Kidney capillary endothelial cell (primary cell): Measurements from ENCODE around the gene NPPC.
"Not testable (repeated sequence)": the region's sequence is repeated elsewhere in the genome, so short reads cannot be mapped to it uniquely, and the experiment has no call there.

ENCODE experiments used
- DNase-seq: peaks from one replicate; pipeline ENCODE4 v3.0.0-alpha.2; 2018; ENCODE audit warnings: low spot score

NPPC gene

GRCh38 chr2:231926180-231926741, at the start of gene NPPC:
Gene NPPC, minus strand, starts transcription at chr2:231926396. Its CDS starts 147 bp downstream, at chr2:231926249.
- peak; percentile 40 for DNase-seq

- DNase-seq = no peak
Measured at GRCh38 chr2:231975001-231975400, 48.8 kb upstream of the NPPC start.

- no peak for DNase-seq
Measured at GRCh38 chr2:231970461-231970860, 44.3 kb upstream of the NPPC start.

GRCh38 chr2:231968820-231969219, 42.6 kb upstream of the NPPC start:
- no peak for DNase-seq

- no peak for DNase-seq
Measured at GRCh38 chr2:231966886-231967285, 40.7 kb upstream of the NPPC start.

- no peak for DNase-seq
Measured at GRCh38 chr2:231965102-231965501, 38.9 kb upstream of the NPPC start.

GRCh38 chr2:231961349-231962166, 35.4 kb upstream of the NPPC start, which contains the start of gene DIS3L2:
Gene DIS3L2, plus strand, starts transcription at chr2:231961713. Its CDS starts 53,215 bp downstream, at chr2:232014928.
- peak; percentile 85 for DNase-seq

- no peak for DNase-seq
Measured at GRCh38 chr2:231960810-231961348, 34.7 kb upstream of the NPPC start.

- DNase-seq = no peak
Measured at GRCh38 chr2:231957913-231958763, 31.9 kb upstream of the NPPC start.

- no peak for DNase-seq
Measured at GRCh38 chr2:231955758-231956472, 29.7 kb upstream of the NPPC start.

GRCh38 chr2:231951452-231952035, 25.3 kb upstream of the NPPC start:
- no peak for DNase-seq

GRCh38 chr2:231947694-231948093, 21.5 kb upstream of the NPPC start:
- no peak for DNase-seq

- DNase-seq = not testable (repeated sequence)
Measured at GRCh38 chr2:231947112-231947511, 20.9 kb upstream of the NPPC start.

GRCh38 chr2:231946241-231946814, 20.1 kb upstream of the NPPC start:
- DNase-seq = no peak

GRCh38 chr2:231942180-231942579, 16.0 kb upstream of the NPPC start:
- DNase-seq = no peak

GRCh38 chr2:231941673-231942072, 15.5 kb upstream of the NPPC start:
- DNase-seq = no peak

- DNase-seq = no peak
Measured at GRCh38 chr2:231940795-231941194, 14.6 kb upstream of the NPPC start.

GRCh38 chr2:231939022-231939421, 12.8 kb upstream of the NPPC start:
- DNase-seq = no peak

- no peak for DNase-seq
Measured at GRCh38 chr2:231937057-231937456, 10.9 kb upstream of the NPPC start.

- DNase-seq = no peak
Measured at GRCh38 chr2:231936491-231936890, 10.3 kb upstream of the NPPC start.

- DNase-seq = no peak
Measured at GRCh38 chr2:231935815-231936214, 9.6 kb upstream of the NPPC start.
